GM18505 (cell line): ENCODE measurements around the gene SMOC2.
"Not testable (repeated sequence)": the region's sequence is repeated elsewhere in the genome, so short reads cannot be mapped to it uniquely, and the experiment has no call there.

Source experiments
- ATAC-seq: cut with Tn5 transposase; IDR thresholded peaks from one replicate; pipeline ENCODE4 v1.9.1; 2021; ENCODE audit not compliant: unreplicated experiment
- POLR2A ChIP-seq: IDR thresholded peaks from 4 replicates; pipeline ENCODE4 v1.6.1; 2011; ENCODE audit warnings: borderline replicate concordance; ENCODE audit not compliant: insufficient read depth, insufficient read length; ENCODE audit errors: extremely low read depth

SMOC2 gene

DNA sequence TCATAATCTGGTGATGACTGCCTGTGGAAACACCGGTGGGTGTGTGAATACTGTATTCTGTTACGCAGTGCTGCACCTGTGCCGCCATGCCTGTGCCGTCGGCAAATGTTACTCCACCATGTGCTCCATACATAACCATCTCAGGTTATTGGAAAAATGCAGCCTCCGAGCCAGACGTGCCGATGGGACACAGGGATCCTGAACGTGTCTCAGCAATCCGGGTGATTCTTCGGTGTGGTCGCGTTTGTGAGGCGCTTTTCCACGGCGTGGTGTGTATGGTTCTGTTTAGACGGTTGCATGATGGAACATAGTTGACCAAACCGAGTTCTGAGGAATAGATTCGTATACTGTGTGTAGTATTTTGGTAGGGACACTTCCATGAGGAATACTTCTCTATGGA is 130.3 kb downstream of the SMOC2 start:
- no peak for TF ChIP-seq POLR2A

DNA sequence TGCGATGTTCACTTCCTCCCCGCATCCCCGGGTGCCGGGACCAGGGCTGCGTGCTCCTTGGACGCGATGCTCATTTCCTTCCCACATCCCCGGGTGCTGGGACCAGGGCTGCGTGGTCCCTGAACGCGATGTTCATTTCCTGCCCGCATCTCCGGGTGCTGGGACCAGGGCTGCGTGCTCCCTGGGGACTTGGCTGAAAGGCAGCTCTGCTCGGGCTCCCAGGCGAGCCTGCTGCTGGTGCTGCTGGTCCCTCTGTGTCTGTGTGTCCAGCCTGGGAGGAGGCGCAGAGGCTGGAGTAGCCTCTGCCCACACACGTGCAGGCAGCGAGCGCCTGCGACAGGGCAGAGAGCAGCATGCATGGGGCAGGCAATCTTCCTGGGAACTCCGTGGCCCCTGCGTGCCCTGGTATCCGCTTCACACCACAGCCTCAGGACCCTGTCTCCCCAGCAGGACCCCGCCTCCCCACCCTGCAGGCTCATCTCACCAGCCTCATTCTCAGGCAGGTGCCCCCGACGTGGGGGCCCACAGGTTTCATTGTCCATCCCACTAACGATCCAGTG is 132.4 kb downstream of the SMOC2 start:
- ATAC-seq: not testable (repeated sequence)

More for the DNA sequence above, 130.3 kb downstream of the SMOC2 start:
- ATAC-seq: no peak

DNA sequence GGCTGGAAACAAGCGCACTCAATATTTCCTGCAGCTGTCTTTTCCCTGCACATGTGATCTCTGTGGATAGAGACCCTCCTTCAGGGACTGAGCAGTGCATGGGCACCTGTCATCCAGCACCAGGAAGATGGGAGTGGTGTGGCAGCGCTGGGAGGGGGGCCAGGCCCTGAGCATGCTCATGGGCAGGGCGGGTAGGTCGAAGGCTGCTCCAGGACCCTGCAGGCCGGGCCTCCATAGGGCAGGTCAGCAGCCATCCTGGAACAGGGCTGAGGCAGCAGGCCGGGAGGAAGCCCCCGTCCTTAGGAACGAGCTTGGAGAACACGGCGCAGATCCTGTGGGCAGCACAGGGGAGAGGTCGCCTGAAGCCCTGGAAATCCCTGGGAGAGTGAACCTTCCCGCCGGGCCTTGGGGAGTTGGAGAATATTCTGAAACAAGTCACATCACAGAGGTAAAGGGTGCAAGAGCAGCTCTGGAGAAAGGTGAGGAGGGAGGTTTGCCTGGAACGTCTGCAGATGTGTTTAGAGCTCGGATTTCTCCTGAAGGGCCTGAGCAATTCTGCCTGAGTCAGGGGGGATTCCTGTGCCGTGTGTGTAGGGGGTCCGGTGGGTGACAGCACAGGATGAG is 133.2 kb downstream of the SMOC2 start:
- no peak for ATAC-seq
- no peak for TF ChIP-seq POLR2A

DNA sequence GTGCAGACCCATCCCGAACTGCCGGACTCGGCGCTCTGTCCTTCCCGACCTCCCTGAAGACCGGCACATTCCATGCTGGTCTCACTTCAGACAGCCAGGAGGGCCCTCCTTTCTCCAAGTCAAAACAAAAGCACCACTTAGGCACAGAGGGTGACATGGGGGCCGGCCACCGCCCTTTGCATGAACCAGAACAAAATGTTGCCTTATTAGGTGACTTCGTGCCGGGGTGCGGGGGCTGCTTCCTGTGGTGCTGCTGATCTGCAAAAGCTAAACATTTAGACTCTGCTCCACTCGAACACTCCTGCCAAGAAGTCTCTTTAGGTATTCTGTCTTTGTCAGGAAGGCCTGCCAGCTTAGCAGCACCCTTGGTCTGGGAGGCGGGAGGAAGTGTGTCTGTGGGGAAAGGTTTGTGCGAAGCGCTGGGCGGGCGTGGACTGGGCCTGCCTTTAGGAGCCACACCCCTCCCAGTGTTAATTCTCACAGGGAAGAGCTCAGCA is 133.8 kb downstream of the SMOC2 start:
- no peak for ATAC-seq
- TF ChIP-seq POLR2A: no peak

DNA sequence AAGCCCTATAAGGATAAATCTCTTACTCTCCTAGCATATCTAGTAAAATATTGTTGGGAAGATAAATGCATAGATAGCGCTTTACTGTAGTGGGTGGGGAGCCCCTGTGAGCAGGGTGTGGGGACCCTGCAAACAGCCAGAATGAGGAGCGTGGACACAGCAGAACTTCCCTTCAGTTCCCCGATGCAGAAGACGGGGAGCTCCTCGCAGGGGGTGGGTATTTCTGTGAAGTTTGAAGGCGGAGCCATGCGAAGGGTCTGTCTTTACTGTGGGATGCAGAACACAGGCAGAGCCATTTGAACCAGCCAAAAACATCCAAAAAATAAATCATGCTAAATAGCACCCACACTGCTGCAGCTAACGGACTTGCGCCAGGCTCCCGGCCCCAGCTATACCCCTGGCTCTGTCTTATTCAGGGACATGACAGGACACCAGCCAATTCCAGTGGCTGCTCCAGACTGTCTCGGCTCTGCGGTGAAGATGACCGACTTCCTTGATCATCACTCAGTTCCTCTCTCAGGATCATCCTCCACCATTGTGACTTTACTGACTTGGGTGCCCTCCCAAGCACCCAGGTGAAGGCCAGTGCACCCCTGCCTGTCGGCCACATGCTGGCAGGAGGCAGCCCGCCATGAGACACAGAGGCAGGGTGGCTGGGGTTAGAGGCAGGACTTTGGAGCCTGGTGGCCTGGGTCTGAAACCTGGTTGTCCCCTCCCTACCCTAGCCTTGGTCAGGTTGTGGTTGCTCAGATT is 134.5 kb downstream of the SMOC2 start:
- no peak for ATAC-seq
- TF ChIP-seq POLR2A: no peak

DNA sequence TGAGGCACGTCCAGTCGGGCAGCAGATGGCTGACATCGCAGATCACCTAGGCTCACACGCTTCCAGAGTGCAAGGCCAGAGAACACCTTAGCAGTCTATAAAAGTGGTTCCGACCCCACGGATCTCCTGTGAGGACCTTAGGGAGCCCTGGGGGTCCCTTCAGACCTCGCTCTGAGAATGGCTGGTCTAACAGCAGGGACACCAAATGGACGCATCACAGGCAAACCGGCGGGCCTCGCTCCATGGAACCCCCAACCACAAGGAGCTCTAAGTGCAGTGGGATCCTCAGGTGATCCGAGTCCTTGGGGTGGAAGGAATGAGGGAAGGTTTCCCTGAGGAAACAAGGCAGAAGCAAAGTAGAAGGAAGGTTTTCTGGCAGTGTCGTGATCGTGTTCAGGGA is 135.4 kb downstream of the SMOC2 start:
- TF ChIP-seq POLR2A: no peak
- ATAC-seq: no peak

DNA sequence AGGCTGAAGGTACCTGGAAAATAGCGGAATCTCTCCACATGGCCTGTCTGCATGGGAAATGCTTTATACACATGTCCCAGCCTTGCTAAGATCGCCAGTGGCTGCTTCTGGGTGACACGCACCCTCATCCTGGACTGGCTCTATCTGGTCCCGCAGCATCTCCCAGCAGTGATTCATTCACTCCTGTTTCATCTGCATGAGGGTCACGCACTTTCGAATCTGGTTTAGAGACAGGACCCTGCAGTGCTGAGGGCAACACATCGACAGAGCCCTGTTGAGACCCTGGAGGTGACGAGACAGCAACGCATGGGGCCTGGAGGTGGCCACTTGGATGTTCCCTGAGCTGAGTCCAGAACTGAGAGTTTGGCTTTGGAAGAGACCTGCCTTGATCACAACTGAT is 136.5 kb downstream of the SMOC2 start:
- no peak for TF ChIP-seq POLR2A
- ATAC-seq: no peak

DNA sequence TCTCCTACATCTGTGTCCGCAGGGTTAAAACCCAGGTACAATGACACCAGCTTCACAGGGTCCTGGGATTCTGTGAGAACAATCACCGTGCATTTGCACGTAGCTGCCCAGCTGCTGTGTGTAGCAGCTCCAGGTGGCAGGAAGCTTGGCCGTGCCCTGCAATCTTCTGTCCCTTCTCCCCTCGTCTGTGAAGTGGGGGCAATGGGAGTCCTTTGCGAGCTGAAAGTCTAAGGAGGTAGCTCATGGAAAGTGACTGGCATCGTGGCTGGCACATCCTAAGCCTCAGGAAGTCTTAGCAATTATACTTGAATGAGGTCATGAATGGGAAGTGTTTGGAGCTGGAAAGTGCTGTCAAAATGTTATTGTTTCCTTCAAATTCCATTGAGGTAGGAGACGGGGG is 137.1 kb downstream of the SMOC2 start:
- TF ChIP-seq POLR2A: no peak
- ATAC-seq: no peak

DNA sequence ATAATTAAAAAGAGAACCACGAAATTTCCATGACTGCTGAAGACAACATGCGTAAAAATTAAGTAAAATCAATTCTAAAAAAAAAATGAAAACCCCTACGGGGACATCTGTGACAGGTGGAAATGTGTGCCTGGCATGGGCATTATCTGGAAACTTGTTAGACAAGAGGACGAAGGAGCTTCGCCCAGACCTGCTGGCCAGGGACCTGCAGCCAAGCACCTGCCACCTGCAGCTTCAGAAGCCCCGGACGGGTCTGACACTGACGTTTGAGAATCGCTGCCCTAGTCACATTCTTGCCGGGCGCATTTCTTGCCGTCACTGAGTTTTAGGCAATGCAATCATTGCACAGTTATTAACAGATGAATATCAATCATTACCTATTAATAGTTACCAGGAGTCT is 140.3 kb downstream of the SMOC2 start:
- ATAC-seq: no peak
- TF ChIP-seq POLR2A: no peak

DNA sequence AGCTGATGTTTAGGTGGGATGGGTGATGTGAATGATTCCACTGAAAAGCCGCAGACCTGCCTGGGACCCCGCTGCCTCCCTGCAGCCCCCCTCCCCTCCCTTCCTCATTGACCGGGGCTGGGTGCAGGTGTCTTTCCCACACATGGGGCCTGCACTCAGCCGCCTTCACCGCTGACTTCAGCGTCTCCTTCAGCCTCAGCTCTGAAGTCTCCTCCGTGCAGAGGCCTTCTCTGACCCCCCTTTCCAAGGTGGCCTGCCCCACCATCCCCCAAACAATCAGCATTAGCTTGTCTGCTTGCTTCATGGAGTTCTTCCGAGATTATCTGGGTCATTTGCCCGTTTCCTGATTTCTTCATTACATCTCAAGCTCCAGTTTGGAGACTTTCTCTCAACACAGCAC is 140.7 kb downstream of the SMOC2 start:
- TF ChIP-seq POLR2A: no peak
- ATAC-seq: no peak

DNA sequence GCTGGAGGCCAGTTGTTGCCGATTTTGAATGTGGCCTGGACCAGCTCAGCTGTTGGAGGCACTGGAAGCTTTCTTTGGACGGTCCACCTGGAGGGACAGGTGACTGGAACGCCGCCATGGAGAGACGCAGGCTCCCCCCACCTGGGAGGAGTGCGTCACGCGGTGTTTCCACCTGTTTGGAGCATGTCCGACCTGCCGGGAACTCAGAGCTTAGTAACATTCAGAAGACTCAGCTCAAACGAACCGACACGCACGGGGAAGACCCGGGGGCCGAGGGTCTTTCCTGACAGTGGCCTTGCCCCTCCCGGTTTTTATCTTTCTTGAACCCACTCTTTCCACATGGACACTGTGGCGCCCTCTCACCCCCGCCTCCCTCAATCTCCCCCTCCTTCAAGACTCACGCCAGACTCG is 141.6 kb downstream of the SMOC2 start:
- no peak for TF ChIP-seq POLR2A
- no peak for ATAC-seq

DNA sequence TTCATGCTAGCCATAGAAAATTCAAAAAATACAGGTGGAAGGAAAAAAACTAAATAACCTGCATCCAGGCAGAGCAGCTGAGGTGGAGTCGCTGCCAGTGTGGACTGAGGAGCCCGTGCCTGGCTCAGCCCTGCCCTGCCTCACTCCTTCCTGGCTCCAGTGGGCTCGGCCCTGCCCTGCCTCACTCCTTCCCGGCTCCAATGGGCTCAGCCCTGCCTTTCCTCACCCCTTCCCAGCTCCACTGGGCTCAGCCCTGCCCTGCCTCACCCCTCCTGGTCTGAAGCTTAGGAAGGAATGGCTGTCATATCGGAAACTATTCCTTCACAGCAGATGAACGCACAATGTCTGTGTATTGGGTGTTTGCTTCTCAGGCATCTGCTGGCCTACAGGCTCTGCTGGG is 142.1 kb downstream of the SMOC2 start:
- TF ChIP-seq POLR2A: no peak
- no peak for ATAC-seq

DNA sequence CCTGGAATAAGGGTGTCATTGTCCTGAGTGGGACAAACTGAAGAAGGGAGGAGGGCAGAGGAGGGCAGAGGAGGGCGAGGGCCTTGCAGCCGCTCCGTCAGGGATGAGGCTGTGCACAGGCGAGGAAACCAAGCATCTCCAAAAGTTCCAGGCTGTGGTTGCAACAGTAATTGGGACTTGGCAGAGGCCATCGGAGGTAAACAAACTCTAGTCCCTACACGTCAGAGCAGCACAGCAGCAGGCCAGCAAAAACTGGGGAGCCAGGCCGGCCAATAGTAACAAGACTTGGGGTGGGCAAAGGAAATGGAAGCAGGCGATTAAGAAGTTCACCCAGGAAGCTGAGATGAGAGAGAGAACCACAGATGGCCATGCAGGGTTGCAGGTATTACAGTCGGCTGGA is 142.8 kb downstream of the SMOC2 start:
- no peak for ATAC-seq
- no peak for TF ChIP-seq POLR2A

DNA sequence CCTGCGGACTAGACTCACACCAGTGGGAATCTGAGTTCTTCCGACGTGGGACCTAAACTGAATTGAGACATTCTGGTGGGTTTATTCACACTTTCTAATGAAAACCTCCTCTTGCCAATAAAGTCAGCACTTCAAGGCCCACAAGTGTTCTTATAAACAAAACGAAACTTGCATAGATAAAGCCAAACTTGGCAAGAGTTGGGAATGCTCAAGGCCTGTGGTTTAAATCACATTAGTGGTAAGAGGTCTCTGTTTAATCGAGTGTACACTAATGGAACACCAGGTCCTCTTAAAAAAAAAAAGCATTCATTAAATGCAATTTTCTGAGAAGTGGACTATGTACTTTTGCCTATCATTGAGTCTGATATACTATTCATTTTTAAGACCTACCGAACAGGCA is 143.3 kb downstream of the SMOC2 start:
- no peak for TF ChIP-seq POLR2A
- no peak for ATAC-seq
